GM12878 (cell line): Measurements from ENCODE around the gene COL7A1. TPM values are rescaled to one million over a fixed set of nuclear protein-coding genes. Genes with fewer than 3 reads are reported as not detected.

Experiments
- ATAC-seq: fragments of 200-7000 bp; cut with Tn5 transposase; 3 replicates; pipeline ENCODE4 v1.9.1; 2020; ENCODE audit warnings: mild to moderate bottlenecking, moderate library complexity
- BruUV-seq: library from RNA; stranded (reverse); fragments of 400-500 nt; replicated peaks from 2 replicates; lab custom pipeline; 2021; lab: Mats Ljungman, UMichigan
- CTCF ChIA-PET: fragments of 300-600 bp; sonication (Branson Sonifier 250); formaldehyde crosslinking; extraction: SDS; loops from one replicate; lab custom pipeline; 2021; ENCODE audit warnings: inconsistent platforms; lab: Yijun Ruan, JAX
- POLR2A ChIA-PET: fragments of 350-600 bp; formaldehyde crosslinking; extraction: SDS; loops from one replicate; lab custom pipeline; 2021; ENCODE audit warnings: inconsistent platforms; lab: Charles Lee
- RAD21 ChIA-PET: fragments of 300-600 bp; sonication (Branson Sonifier 250); formaldehyde crosslinking; loops from one replicate; lab custom pipeline; 2023; ENCODE audit warnings: antibody characterized with exemption; ENCODE audit not compliant: unreplicated experiment; lab: Charles Lee
- SMC1A ChIA-PET: fragments of 300-600 bp; sonication (Branson Sonifier 250); formaldehyde crosslinking; loops from one replicate; lab custom pipeline; 2023; ENCODE audit not compliant: unreplicated experiment, uncharacterized antibody; lab: Charles Lee
- DNase-seq: peaks from one replicate; pipeline ENCODE4 v3.0.0-alpha.2; 2011; ENCODE audit warnings: low read depth, low spot score
- FAIRE-seq: peaks from 3 replicates; lab custom pipeline; 2011; peaks lifted over from hg19 to GRCh38; lab: Jason Lieb, UNC
- H2AFZ ChIP-seq: 2 replicates; pipeline ENCODE4 v1.6.0; 2011; ENCODE audit warnings: low read depth, low read length, control low read depth; ENCODE audit not compliant: control insufficient read depth
- H3K27ac ChIP-seq: 2 replicates; pipeline ENCODE4 v1.5.1; 2011; ENCODE audit warnings: control low read depth; ENCODE audit not compliant: control insufficient read depth, insufficient read depth
- H3K27me3 ChIP-seq, 2 experiments: replicated peaks in 1 of 2; 2 replicates each; pipeline versions ENCODE4 v1.6.0 to v1.6.1; 2011; ENCODE audit warnings: low read length in 1 of 2; ENCODE audit not compliant: control insufficient read depth in 2 of 2, insufficient read depth in 2 of 2
- H3K36me3 ChIP-seq, 2 experiments: 2 replicates each; pipeline ENCODE4 v1.5.1; 2011; ENCODE audit warnings: low read length in 1 of 2; ENCODE audit not compliant: control insufficient read depth in 2 of 2, insufficient read depth in 2 of 2
- H3K4me1 ChIP-seq: 2 replicates; pipeline ENCODE4 v1.6.1; 2011; ENCODE audit warnings: mild to moderate bottlenecking, low read length, moderate library complexity, mixed read lengths; ENCODE audit not compliant: control insufficient read depth, insufficient read depth
- H3K4me2 ChIP-seq: 2 replicates; pipeline ENCODE4 v1.6.0; 2011; ENCODE audit warnings: control low read depth; ENCODE audit not compliant: control insufficient read depth, insufficient read depth
- H3K4me3 ChIP-seq: fragments of 200-600 bp; sonication (generic); 2 replicates; pipeline ENCODE4 v1.5.1; 2016
- H3K79me2 ChIP-seq: 2 replicates; pipeline ENCODE4 v1.6.0; 2011; ENCODE audit warnings: low read length; ENCODE audit not compliant: control insufficient read depth, insufficient read depth
- H3K9ac ChIP-seq: 2 replicates; pipeline ENCODE4 v1.8.0; 2011; ENCODE audit warnings: low read length, control low read depth, mixed read lengths; ENCODE audit not compliant: control insufficient read depth, insufficient read depth
- H3K9me3 ChIP-seq: replicated peaks from 3 replicates; pipeline ENCODE4 v1.5.1; 2011; ENCODE audit warnings: mild to moderate bottlenecking, low read length; ENCODE audit not compliant: control insufficient read depth, insufficient read depth
- H4K20me1 ChIP-seq: 2 replicates; pipeline ENCODE4 v1.6.0; 2011; ENCODE audit not compliant: control insufficient read depth, insufficient read depth
- BACH1 ChIP-seq: fragments of 450-650 bp; IDR thresholded peaks from 2 replicates; pipeline ENCODE4 v1.6.1; 2017; ENCODE audit warnings: mild to moderate bottlenecking, borderline replicate concordance
- BRCA1 ChIP-seq: IDR thresholded peaks from 2 replicates; pipeline ENCODE4 v1.6.1; 2011; ENCODE audit warnings: low read depth, low read length, improper control_type of control experiment
- GABPA ChIP-seq: IDR thresholded peaks from 2 replicates; pipeline ENCODE4 v1.6.1; 2014; ENCODE audit warnings: antibody characterized with exemption, low read depth, mild to moderate bottlenecking, inconsistent platforms
- HSF1 ChIP-seq: fragments of 150-350 bp; IDR thresholded peaks from 2 replicates; pipeline ENCODE4 v1.6.1; 2014; ENCODE audit warnings: mild to moderate bottlenecking, low read depth, low read length
- NFIC ChIP-seq: IDR thresholded peaks from 2 replicates; pipeline ENCODE4 v1.6.1; 2012; ENCODE audit warnings: low read depth, mild to moderate bottlenecking, inconsistent platforms, low read length, moderate library complexity
- NFYB ChIP-seq: IDR thresholded peaks from 2 replicates; pipeline ENCODE4 v1.6.1; 2011; ENCODE audit warnings: low read depth, mild to moderate bottlenecking, low read length, improper control_type of control experiment, moderate library complexity; ENCODE audit not compliant: insufficient read depth
- RB1 ChIP-seq: fragments of 450-650 bp; formaldehyde crosslinking; IDR thresholded peaks from 2 replicates; pipeline ENCODE4 v1.6.1; 2017; ENCODE audit warnings: mild to moderate bottlenecking, borderline replicate concordance
- ZNF24 ChIP-seq: fragments of 450-650 bp; IDR thresholded peaks from 2 replicates; pipeline ENCODE4 v1.6.1; 2017; ENCODE audit warnings: antibody characterized with exemption, mild to moderate bottlenecking
- WGBS: methylation state at CpG from one replicate; pipeline ENCODE4 v1.1.6; 2016; ENCODE audit warnings: low lambda C conversion rate; ENCODE audit not compliant: insufficient replicate concordance, insufficient coverage; ENCODE audit errors: missing lambda C conversion rate; 5-methylcytosine and 5-hydroxymethylcytosine counted together
- in situ Hi-C: fragments of 300-500 bp; cut with MboI; formaldehyde crosslinking; loops from 9 replicates; pipeline ENCODE4 v1.14.3; 2018; ENCODE audit warnings: mixed read lengths
- intact Hi-C: fragments of 100-400 bp; cut with micrococcal nuclease; formaldehyde crosslinking; loops from one replicate; pipeline ENCODE4 v1.14.2; 2022; ENCODE audit not compliant: unreplicated experiment
- polyA plus RNA-seq, 11 experiments: library from polyadenylated mRNA; depleted of rRNA in 4 of 11; unstranded in 6 of 11; stranded (reverse) in 5 of 11; fragments of >200 nt; fragmentation: Nextera tagmentation in 4 of 11; fragmentation: Illumina TruSeq in 1 of 11; extraction: Ambion mirVana in 4 of 11; extraction: Trizol in 1 of 11; gene quantifications; 1 replicate in 1 of 11; 2 replicates in 10 of 11; pipeline versions ENCODE4 v1.2.1 to v1.2.3, GENCODE V29; 2011 to 2016; ENCODE audit warnings: inconsistent platforms in 2 of 11, missing spikeins in 2 of 11, low read depth in 1 of 11
- total RNA-seq, 4 experiments: library from RNA; depleted of rRNA in 3 of 4; stranded (reverse); fragments of >200 nt in 3 of 4; fragmentation: Illumina TruSeq in 1 of 4; extraction: Trizol in 1 of 4; gene quantifications; 2 replicates each; pipeline versions ENCODE4 v1.2.1 to v1.2.3, GENCODE V29; 2013 to 2021
- TF ChIP-seq, protein P1 (sequence below): fragments of 450-650 bp; IDR thresholded peaks from 2 replicates; pipeline ENCODE4 v1.6.1; 2018; ENCODE audit warnings: borderline replicate concordance, mild to moderate bottlenecking; ENCODE audit not compliant: partially characterized antibody
- TF ChIP-seq, protein P2 (sequence below): fragments of 450-650 bp; IDR thresholded peaks from 2 replicates; pipeline ENCODE4 v1.6.1; 2017; ENCODE audit warnings: mild to moderate bottlenecking, moderate library complexity

The COL7A1 gene
- total and polyA plus RNA-seq, 10 of the 15 experiments (the other 5 are each of a cell fraction or from before 2014, with no cell fraction given): 0.01 to 1.9 (median 0.29) TPM; not detected in 1

GRCh38 chr3:48629894-48630293 lies 34.8 kb upstream of the COL7A1 start (continued):
- TF ChIP-seq NFIC (no peak), RB1 (no peak), ZNF24 (no peak), NFYB (no peak), BACH1 (no peak)

DNA sequence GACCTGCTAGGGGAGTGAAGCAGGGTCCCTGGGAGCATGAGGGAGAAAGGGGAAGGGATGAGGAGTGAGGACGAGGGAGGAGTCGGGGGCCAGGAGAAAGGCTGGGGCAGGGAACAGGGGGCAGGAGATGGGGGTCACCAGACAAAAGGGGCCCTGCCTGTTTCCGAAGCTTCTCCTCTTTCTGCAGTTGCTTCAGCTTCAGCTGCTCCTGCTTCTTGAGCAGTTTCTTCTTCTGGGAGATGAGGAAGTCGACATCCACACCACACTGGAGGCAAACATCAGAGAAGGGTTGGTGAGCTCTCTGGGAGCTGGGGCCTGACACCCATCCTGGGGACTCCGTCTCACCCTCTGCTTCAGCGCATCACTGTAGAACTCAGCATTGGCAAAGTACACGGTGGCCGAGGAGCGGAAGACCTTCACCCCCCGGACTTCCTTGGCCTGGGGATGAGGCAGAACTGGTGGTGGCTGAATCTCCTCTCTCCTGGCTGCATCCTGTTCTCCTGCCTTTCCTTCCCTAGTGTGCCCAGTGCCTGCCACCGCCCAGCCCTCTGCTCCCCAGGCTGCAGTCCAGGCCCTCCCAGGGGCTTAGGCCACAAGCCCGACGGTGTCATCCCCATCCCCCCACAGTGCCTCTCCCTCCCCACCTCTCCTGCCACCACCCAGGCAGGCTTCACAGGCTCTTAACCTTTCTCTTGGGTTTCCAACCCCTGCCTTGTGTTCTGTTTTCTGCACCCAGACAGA lies 33.3 kb upstream of the COL7A1 start:
- no peak overlapping the region for H2AFZ ChIP-seq
- no peaks in the 10 kb centered on the region for H3K79me2 ChIP-seq
- no peaks in the 10 kb centered on the region for H3K9me3 ChIP-seq
- no peak overlapping the region for H3K4me3 ChIP-seq
- H3K27ac ChIP-seq: no peak overlapping the region
- DNase-seq (no peak), FAIRE-seq (no peak), ATAC-seq (no peak)
- ChIA-PET POLR2A (no interaction called here), CTCF (no interaction called here), SMC1A (no interaction called here), RAD21 (interaction anchor here (0.6 kb wide), 1 partner anchor 84 kb away, joined by 4 read pairs; no protein-coding TSS in a partner anchor)
- H4K20me1 ChIP-seq: no peaks in the 10 kb centered on the region
- peaks cover 0 to 8% of the 10 kb centered on the region in 2 experiments; a peak in 3 of 4 replicates for H3K36me3 ChIP-seq
- BruUV-seq: no TSS peak
- H3K9ac ChIP-seq: no peak overlapping the region
- in situ Hi-C loops (no loop called here), intact Hi-C loops (no loop called here)
- H3K27me3 ChIP-seq: no peaks in the 10 kb centered on the region
- 84% methylated on average over 11 of the region's 13 CpGs for WGBS
- H3K4me1 ChIP-seq: no peaks in the 10 kb centered on the region
- no peak overlapping the region for H3K4me2 ChIP-seq
- no peak for TF ChIP-seq HSF1
- TF ChIP-seq GABPA: no peak
- TF ChIP-seq BRCA1: no peak
- TF ChIP-seq, protein P1, sequence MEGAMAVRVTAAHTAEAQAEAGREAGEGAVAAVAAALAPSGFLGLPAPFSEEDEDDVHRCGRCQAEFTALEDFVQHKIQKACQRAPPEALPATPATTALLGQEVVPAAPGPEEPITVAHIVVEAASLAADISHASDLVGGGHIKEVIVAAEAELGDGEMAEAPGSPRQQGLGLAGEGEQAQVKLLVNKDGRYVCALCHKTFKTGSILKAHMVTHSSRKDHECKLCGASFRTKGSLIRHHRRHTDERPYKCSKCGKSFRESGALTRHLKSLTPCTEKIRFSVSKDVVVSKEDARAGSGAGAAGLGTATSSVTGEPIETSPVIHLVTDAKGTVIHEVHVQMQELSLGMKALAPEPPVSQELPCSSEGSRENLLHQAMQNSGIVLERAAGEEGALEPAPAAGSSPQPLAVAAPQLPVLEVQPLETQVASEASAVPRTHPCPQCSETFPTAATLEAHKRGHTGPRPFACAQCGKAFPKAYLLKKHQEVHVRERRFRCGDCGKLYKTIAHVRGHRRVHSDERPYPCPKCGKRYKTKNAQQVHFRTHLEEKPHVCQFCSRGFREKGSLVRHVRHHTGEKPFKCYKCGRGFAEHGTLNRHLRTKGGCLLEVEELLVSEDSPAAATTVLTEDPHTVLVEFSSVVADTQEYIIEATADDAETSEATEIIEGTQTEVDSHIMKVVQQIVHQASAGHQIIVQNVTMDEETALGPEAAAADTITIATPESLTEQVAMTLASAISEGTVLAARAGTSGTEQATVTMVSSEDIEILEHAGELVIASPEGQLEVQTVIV: no peak
- TF ChIP-seq, protein P2, sequence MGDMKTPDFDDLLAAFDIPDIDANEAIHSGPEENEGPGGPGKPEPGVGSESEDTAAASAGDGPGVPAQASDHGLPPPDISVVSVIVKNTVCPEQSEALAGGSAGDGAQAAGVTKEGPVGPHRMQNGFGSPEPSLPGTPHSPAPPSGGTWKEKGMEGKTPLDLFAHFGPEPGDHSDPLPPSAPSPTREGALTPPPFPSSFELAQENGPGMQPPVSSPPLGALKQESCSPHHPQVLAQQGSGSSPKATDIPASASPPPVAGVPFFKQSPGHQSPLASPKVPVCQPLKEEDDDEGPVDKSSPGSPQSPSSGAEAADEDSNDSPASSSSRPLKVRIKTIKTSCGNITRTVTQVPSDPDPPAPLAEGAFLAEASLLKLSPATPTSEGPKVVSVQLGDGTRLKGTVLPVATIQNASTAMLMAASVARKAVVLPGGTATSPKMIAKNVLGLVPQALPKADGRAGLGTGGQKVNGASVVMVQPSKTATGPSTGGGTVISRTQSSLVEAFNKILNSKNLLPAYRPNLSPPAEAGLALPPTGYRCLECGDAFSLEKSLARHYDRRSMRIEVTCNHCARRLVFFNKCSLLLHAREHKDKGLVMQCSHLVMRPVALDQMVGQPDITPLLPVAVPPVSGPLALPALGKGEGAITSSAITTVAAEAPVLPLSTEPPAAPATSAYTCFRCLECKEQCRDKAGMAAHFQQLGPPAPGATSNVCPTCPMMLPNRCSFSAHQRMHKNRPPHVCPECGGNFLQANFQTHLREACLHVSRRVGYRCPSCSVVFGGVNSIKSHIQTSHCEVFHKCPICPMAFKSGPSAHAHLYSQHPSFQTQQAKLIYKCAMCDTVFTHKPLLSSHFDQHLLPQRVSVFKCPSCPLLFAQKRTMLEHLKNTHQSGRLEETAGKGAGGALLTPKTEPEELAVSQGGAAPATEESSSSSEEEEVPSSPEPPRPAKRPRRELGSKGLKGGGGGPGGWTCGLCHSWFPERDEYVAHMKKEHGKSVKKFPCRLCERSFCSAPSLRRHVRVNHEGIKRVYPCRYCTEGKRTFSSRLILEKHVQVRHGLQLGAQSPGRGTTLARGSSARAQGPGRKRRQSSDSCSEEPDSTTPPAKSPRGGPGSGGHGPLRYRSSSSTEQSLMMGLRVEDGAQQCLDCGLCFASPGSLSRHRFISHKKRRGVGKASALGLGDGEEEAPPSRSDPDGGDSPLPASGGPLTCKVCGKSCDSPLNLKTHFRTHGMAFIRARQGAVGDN: no peak
